ENCODE results near the gene SARM1. TPM values are rescaled to one million over a fixed set of nuclear protein-coding genes. Genes with fewer than 3 reads are reported as not detected.

Gene SARM1
- total and polyA plus RNA-seq, 2 of the 8 experiments (the other 6 are each of a cell fraction or from before 2014, with no cell fraction given), result 5.8 to 9.2 TPM

DNA sequence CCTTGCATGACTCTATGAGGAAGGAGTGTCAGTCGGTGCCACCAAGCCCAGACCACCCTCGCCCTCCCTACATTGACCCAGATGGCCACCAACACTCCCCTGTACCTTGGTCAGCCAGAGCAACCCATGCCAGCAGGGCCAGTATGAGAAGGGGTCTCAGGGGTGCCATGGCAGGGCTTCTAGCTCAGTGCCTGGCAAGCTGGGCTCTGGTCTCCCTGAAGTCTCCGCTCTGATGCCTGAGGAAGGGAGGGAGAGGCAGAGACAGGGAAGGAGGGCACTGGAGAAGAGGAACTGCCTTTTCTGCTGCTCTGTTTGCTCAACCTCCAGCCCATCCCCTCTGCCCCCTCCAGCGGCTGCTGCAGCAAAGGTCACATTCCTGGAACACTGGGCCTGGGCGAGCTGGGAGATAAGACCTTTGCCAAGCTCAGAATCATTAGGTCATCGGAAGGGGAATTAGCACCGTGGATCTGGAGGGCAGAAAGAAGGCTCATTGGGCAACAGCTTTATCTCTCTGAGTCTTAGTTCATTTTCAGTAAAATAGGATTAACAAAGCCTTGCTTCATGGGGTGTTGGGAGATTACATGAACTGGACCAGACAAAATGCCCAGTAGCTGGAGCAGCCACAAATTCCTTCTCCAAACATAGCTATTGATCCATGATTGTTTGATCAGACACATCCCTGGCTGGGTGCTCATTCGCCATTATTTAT lies 1.3 kb upstream of the SARM1 start, which contains the start of gene VTN (continued):
- no peak for TF ChIP-seq JUN (IDR thresholded peaks at IDR 0.05; ENCODE audit: low read depth, low read length)
- TF ChIP-seq, protein P1, sequence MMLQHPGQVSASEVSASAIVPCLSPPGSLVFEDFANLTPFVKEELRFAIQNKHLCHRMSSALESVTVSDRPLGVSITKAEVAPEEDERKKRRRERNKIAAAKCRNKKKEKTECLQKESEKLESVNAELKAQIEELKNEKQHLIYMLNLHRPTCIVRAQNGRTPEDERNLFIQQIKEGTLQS (IDR thresholded peaks at IDR 0.05; ENCODE audit: insufficient read depth, low read depth, low read length), result no peak
- peak in 1 of 2 experiments; percentile 27; a peak in 2 of 4 replicates for TF ChIP-seq RAD21 (IDR thresholded peaks at IDR 0.05 in 1 of 2, conservative IDR thresholded peaks at IDR 0.05 in 1 of 2; ENCODE audit: low read depth in 2 of 2, low read length in 2 of 2)
- no peak for TF ChIP-seq RNF2 (IDR thresholded peaks at IDR 0.05; ENCODE audit: borderline replicate concordance, low read depth, low read length, missing control alignments, poor library complexity, severe bottlenecking)
- no peak for TF ChIP-seq EP300 (IDR thresholded peaks at IDR 0.05; ENCODE audit: borderline replicate concordance in 1 of 2, low read depth in 2 of 2, low read length in 2 of 2)
- no peak for TF ChIP-seq POU5F1 (IDR thresholded peaks at IDR 0.05; ENCODE audit: low read depth, low read length)
- TF ChIP-seq, protein P2, sequence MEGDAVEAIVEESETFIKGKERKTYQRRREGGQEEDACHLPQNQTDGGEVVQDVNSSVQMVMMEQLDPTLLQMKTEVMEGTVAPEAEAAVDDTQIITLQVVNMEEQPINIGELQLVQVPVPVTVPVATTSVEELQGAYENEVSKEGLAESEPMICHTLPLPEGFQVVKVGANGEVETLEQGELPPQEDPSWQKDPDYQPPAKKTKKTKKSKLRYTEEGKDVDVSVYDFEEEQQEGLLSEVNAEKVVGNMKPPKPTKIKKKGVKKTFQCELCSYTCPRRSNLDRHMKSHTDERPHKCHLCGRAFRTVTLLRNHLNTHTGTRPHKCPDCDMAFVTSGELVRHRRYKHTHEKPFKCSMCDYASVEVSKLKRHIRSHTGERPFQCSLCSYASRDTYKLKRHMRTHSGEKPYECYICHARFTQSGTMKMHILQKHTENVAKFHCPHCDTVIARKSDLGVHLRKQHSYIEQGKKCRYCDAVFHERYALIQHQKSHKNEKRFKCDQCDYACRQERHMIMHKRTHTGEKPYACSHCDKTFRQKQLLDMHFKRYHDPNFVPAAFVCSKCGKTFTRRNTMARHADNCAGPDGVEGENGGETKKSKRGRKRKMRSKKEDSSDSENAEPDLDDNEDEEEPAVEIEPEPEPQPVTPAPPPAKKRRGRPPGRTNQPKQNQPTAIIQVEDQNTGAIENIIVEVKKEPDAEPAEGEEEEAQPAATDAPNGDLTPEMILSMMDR (IDR thresholded peaks at IDR 0.05; ENCODE audit: control extremely low read depth in 1 of 3, insufficient read depth in 1 of 3, low read depth in 1 of 3, low read length in 3 of 3), result peak in 1 of 3 experiments; percentile 12; a peak in 1 of 4 replicates
- no peak for TF ChIP-seq SRF (IDR thresholded peaks at IDR 0.05; ENCODE audit: low read depth, low read length)
- no peak for TF ChIP-seq MAFK (IDR thresholded peaks at IDR 0.05; ENCODE audit: low read depth, low read length)

Data from H1 (cell line).